ENCODE data around the gene CDKN2B-AS1. TPM values are rescaled to one million over a fixed set of nuclear protein-coding genes. Genes with fewer than 3 reads are reported as not detected.

Gene CDKN2B-AS1
- total RNA-seq, 1 experiment from 2014 or later, result 0.24 TPM

GRCh38 chr9:22120159-22120549 lies 125.6 kb downstream of the CDKN2B-AS1 start:
- no peak for ATAC-seq
- no peak for DNase-seq (ENCODE audit: low spot score)
- Mint-ChIP-seq H3K36me3 (no peaks in the 10 kb centered on the region), H3K4me1 (peaks cover 19% of the 10 kb centered on the region), H3K27me3 (ENCODE audit: low read depth) (no peaks in the 10 kb centered on the region; the same call in 1 of the 2 replicates), H3K9me3 (peaks cover 18% of the 10 kb centered on the region), H3K27ac (no peak overlapping the region), H3K4me3 (no peak overlapping the region)
- CTCF ChIA-PET, result interaction anchor here (1.0 to 2.1 kb wide), 20 partner anchors 9 to 307 kb away, joined by 3 to 16 read pairs (median 5); partner anchors contain the start of gene CDKN2B
- POLR2A ChIA-PET, result no interaction called here
- TF ChIP-seq SMAD3 (CRISPR knock-in tag; IDR thresholded peaks at IDR 0.05; ENCODE audit: borderline replicate concordance) (no peak), TEAD1 (CRISPR knock-in tag; IDR thresholded peaks at IDR 0.05) (no peak), NFE2L1 (CRISPR knock-in tag; IDR thresholded peaks at IDR 0.05) (no peak)

DNA sequence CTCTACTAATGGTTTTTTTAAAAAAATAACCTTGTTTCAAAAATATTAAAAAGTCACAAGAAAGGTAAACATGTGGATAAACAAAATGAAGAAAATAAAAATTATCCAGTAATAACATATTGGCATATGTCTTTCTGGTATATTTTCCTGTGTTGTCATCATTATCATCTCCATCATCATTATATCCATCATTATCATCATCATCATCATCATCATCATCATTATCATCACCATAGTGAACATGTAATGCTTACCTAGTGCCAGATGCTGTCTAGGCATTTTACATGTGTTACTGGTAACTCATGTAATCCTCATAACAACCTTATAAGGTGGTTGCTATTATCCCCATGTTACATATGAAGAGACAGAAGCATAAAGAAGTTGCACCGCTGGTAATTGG lies 126.0 kb downstream of the CDKN2B-AS1 start:
- H3K4me3 Mint-ChIP-seq, result no peak overlapping the region
- no peaks in the 10 kb centered on the region for H3K36me3 Mint-ChIP-seq
- no peak for TF ChIP-seq HMGA2 (CRISPR knock-in tag; IDR thresholded peaks at IDR 0.05)
- peaks cover 18% of the 10 kb centered on the region for H3K9me3 Mint-ChIP-seq
- H3K4me1 Mint-ChIP-seq, result peaks cover 19% of the 10 kb centered on the region
- no peaks in the 10 kb centered on the region; the same call in 1 of the 2 replicates for H3K27me3 Mint-ChIP-seq (ENCODE audit: low read depth)
- no peak overlapping the region for H3K27ac Mint-ChIP-seq
- DNase-seq (ENCODE audit: low spot score) (no peak), ATAC-seq (no peak)
- ChIA-PET CTCF (interaction anchor here (1.5 to 2.1 kb wide), 4 partner anchors 9 to 55 kb away, joined by 7 to 12 read pairs (median 10); no protein-coding TSS in a partner anchor), POLR2A (no interaction called here)

DNA sequence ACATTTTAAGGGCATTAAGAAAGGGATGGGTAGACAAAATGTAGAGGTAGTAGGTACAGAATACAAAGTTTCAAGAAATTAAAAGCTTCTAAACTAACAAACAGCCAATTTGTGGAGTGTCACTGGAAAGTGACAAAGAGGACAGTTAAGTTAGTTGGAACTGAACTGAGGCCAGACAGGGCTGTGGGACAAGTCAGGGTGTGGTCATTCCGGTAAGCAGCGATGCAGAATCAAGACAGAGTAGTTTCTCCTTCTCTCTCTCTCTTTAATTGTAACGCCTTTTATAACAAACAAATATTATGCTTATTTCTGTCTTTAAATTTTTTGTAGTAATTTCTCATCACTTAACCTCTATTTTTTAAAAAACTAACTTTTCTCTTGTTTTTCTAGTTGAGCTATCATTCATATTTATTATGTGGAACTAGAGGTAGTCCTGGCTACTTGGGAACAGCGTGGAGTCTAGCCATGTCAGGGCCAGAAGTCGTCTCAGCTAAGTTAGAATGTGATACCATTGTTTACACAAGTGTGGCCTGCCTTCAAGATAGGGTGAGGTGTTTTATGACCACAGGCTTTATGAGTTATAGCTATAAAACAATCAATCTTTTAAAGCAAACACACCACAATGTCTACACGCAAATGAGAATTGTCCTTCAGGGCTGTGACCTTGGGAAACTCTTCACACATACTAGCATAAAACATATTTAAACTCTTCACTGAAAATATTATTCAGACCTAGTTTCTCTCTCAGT lies 129.8 kb downstream of the CDKN2B-AS1 start:
- DNase-seq (ENCODE audit: low spot score) (no peak), ATAC-seq (no peak)
- H3K4me1 Mint-ChIP-seq, result peaks cover 9% of the 10 kb centered on the region
- H3K27ac Mint-ChIP-seq, result no peak overlapping the region
- TF ChIP-seq OVOL2 (CRISPR knock-in tag; IDR thresholded peaks at IDR 0.05; ENCODE audit: borderline replicate concordance), result no peak
- TF ChIP-seq ZNF425 (CRISPR knock-in tag; conservative IDR thresholded peaks at IDR 0.05), result no peak
- TF ChIP-seq, protein P1, sequence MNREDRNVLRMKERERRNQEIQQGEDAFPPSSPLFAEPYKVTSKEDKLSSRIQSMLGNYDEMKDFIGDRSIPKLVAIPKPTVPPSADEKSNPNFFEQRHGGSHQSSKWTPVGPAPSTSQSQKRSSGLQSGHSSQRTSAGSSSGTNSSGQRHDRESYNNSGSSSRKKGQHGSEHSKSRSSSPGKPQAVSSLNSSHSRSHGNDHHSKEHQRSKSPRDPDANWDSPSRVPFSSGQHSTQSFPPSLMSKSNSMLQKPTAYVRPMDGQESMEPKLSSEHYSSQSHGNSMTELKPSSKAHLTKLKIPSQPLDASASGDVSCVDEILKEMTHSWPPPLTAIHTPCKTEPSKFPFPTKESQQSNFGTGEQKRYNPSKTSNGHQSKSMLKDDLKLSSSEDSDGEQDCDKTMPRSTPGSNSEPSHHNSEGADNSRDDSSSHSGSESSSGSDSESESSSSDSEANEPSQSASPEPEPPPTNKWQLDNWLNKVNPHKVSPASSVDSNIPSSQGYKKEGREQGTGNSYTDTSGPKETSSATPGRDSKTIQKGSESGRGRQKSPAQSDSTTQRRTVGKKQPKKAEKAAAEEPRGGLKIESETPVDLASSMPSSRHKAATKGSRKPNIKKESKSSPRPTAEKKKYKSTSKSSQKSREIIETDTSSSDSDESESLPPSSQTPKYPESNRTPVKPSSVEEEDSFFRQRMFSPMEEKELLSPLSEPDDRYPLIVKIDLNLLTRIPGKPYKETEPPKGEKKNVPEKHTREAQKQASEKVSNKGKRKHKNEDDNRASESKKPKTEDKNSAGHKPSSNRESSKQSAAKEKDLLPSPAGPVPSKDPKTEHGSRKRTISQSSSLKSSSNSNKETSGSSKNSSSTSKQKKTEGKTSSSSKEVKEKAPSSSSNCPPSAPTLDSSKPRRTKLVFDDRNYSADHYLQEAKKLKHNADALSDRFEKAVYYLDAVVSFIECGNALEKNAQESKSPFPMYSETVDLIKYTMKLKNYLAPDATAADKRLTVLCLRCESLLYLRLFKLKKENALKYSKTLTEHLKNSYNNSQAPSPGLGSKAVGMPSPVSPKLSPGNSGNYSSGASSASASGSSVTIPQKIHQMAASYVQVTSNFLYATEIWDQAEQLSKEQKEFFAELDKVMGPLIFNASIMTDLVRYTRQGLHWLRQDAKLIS (CRISPR knock-in tag; IDR thresholded peaks at IDR 0.05; ENCODE audit: borderline replicate concordance), result no peak
- no peak for TF ChIP-seq ZMAT4 (CRISPR knock-in tag; IDR thresholded peaks at IDR 0.05)
- TF ChIP-seq CDX4 (CRISPR knock-in tag; IDR thresholded peaks at IDR 0.05; ENCODE audit: borderline replicate concordance), result no peak
- no peak for TF ChIP-seq ZNF121 (CRISPR knock-in tag; IDR thresholded peaks at IDR 0.05)
- no peaks in the 10 kb centered on the region for H3K27me3 Mint-ChIP-seq (ENCODE audit: low read depth)
- peaks cover 18% of the 10 kb centered on the region for H3K9me3 Mint-ChIP-seq
- POLR2A ChIA-PET, result no interaction called here
- CTCF ChIA-PET, result no interaction called here
- H3K36me3 Mint-ChIP-seq, result no peaks in the 10 kb centered on the region
- H3K4me3 Mint-ChIP-seq, result no peak overlapping the region

DNA sequence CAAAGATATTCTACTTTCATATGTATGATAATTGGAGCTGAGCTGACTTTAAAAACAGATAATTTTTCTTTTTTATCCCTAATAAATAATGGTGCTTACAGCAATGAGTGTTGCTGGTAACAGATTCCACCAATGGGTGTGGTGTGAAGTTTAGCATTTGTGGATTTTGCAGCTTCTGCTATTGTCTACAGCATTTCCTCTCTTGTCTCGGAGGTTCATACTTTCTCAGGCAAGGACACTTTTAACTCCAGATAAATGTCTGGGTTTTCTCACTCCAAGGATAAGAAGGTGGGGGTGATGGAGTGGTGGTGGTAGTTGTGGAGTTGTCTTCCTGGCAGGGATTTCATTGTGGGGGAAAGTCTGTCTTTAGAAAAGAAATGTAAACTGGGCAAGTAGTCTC lies 134.5 kb downstream of the CDKN2B-AS1 start:
- CTCF ChIA-PET, result interaction anchor here (1.0 to 2.6 kb wide), 2 partner anchors 9 to 11 kb away, joined by 3 to 12 read pairs; no protein-coding TSS in a partner anchor
- H3K4me3 Mint-ChIP-seq, result no peak overlapping the region
- no peak for DNase-seq (ENCODE audit: low spot score)
- TF ChIP-seq ESRRA (CRISPR knock-in tag; IDR thresholded peaks at IDR 0.05; ENCODE audit: borderline replicate concordance) (no peak), PRRX2 (CRISPR knock-in tag; IDR thresholded peaks at IDR 0.05) (no peak), ZMAT4 (CRISPR knock-in tag; IDR thresholded peaks at IDR 0.05) (no peak), ZNF121 (CRISPR knock-in tag; IDR thresholded peaks at IDR 0.05) (no peak), NFYB (CRISPR knock-in tag; conservative IDR thresholded peaks at IDR 0.05; ENCODE audit: low read depth) (no peak), SOX15 (CRISPR knock-in tag; IDR thresholded peaks at IDR 0.05) (no peak), MXD4 (CRISPR knock-in tag; IDR thresholded peaks at IDR 0.05; ENCODE audit: borderline replicate concordance) (no peak), TEAD1 (CRISPR knock-in tag; IDR thresholded peaks at IDR 0.05) (no peak)
- TF ChIP-seq, protein P2, sequence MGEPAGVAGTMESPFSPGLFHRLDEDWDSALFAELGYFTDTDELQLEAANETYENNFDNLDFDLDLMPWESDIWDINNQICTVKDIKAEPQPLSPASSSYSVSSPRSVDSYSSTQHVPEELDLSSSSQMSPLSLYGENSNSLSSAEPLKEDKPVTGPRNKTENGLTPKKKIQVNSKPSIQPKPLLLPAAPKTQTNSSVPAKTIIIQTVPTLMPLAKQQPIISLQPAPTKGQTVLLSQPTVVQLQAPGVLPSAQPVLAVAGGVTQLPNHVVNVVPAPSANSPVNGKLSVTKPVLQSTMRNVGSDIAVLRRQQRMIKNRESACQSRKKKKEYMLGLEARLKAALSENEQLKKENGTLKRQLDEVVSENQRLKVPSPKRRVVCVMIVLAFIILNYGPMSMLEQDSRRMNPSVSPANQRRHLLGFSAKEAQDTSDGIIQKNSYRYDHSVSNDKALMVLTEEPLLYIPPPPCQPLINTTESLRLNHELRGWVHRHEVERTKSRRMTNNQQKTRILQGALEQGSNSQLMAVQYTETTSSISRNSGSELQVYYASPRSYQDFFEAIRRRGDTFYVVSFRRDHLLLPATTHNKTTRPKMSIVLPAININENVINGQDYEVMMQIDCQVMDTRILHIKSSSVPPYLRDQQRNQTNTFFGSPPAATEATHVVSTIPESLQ (CRISPR knock-in tag; IDR thresholded peaks at IDR 0.05), result no peak

More for the DNA sequence above, 134.5 kb downstream of the CDKN2B-AS1 start:
- Mint-ChIP-seq H3K27me3 (ENCODE audit: low read depth) (no peaks in the 10 kb centered on the region), H3K4me1 (peaks cover 11% of the 10 kb centered on the region), H3K36me3 (no peaks in the 10 kb centered on the region), H3K27ac (no peak overlapping the region; the same call in 1 of the 2 replicates), H3K9me3 (no peaks in the 10 kb centered on the region)
- POLR2A ChIA-PET, result no interaction called here
- ATAC-seq, result peak; percentile 36; the same call in 1 of the 2 replicates
